IMR-90 (cell line): ENCODE measurements around the gene RAN. TPM values are rescaled to one million over a fixed set of nuclear protein-coding genes. Genes with fewer than 3 reads are reported as not detected.

ENCODE experiments used
- ATAC-seq: fragments of 200-7000 bp; cut with Tn5 transposase; 2 replicates; pipeline ENCODE4 v1.9.1; 2020; ENCODE audit warnings: low read depth, mild to moderate bottlenecking, moderate library complexity
- BruUV-seq: library from RNA; stranded (reverse); fragments of 400-500 nt; replicated peaks from 2 replicates; lab custom pipeline; 2021; lab: Mats Ljungman, UMichigan
- CTCF ChIA-PET: fragments of 300-600 bp; formaldehyde crosslinking; extraction: SDS; loops from one replicate; lab custom pipeline; 2021; ENCODE audit warnings: antibody characterized with exemption; lab: Yijun Ruan, JAX
- POLR2A ChIA-PET: fragments of 300-600 bp; sonication (Branson Sonifier 250); formaldehyde crosslinking; loops from one replicate; lab custom pipeline; 2022; ENCODE audit warnings: antibody characterized with exemption; ENCODE audit not compliant: unreplicated experiment; lab: Charles Lee
- DNase-seq: peaks from one replicate; pipeline ENCODE4 v3.0.0; 2013
- H2AFZ ChIP-seq: replicated peaks from 2 replicates; pipeline ENCODE3; 2013; ENCODE audit warnings: low read length, mild to moderate bottlenecking; ENCODE audit not compliant: poor library complexity
- H2AK5ac ChIP-seq: 2 replicates; pipeline ENCODE4 v1.6.1; 2013; ENCODE audit warnings: low read depth, low read length, inconsistent platforms
- H2AK9ac ChIP-seq: replicated peaks from 2 replicates; pipeline ENCODE3; 2013; ENCODE audit warnings: mild to moderate bottlenecking, low read depth, low read length, moderate library complexity; ENCODE audit not compliant: poor library complexity
- H2BK120ac ChIP-seq: 2 replicates; pipeline ENCODE4 v1.6.1; 2013; ENCODE audit warnings: low read depth, low read length, inconsistent platforms
- H2BK15ac ChIP-seq: 3 replicates; pipeline ENCODE4 v1.6.1; 2013; ENCODE audit warnings: low read depth, low read length, inconsistent platforms
- H2BK20ac ChIP-seq: 2 replicates; pipeline ENCODE4 v1.6.1; 2013; ENCODE audit warnings: low read depth, mild to moderate bottlenecking, inconsistent platforms, low read length, moderate library complexity
- H2BK5ac ChIP-seq: 2 replicates; pipeline ENCODE4 v1.6.1; 2013; ENCODE audit warnings: mild to moderate bottlenecking, low read depth, low read length, inconsistent platforms; ENCODE audit not compliant: poor library complexity, severe bottlenecking
- H3K14ac ChIP-seq: replicated peaks from 2 replicates; pipeline ENCODE4 v1.6.1; 2013; ENCODE audit warnings: low read depth, low read length, inconsistent platforms
- H3K18ac ChIP-seq: 2 replicates; pipeline ENCODE4 v1.6.1; 2013; ENCODE audit warnings: low read depth, low read length, control low read depth
- H3K23ac ChIP-seq: 2 replicates; pipeline ENCODE4 v1.6.1; 2013; ENCODE audit warnings: low read depth, low read length, inconsistent platforms
- H3K27ac ChIP-seq: 2 replicates; pipeline ENCODE4 v1.5.1; 2013; ENCODE audit warnings: mild to moderate bottlenecking, control low read depth, low read length; ENCODE audit not compliant: insufficient read depth
- H3K27me3 ChIP-seq: 2 replicates; pipeline ENCODE4 v1.6.1; 2013; ENCODE audit warnings: low read length; ENCODE audit not compliant: control insufficient read depth, insufficient read depth
- H3K36me3 ChIP-seq: 2 replicates; pipeline ENCODE4 v1.6.1; 2013; ENCODE audit warnings: low read length, mixed read lengths; ENCODE audit not compliant: control insufficient read depth, insufficient read depth
- H3K4ac ChIP-seq: 2 replicates; pipeline ENCODE4 v1.6.1; 2013; ENCODE audit warnings: low read depth, low read length, inconsistent platforms
- H3K4me1 ChIP-seq: 2 replicates; pipeline ENCODE4 v1.6.1; 2013; ENCODE audit warnings: low read length, mixed read lengths; ENCODE audit not compliant: control insufficient read depth, insufficient read depth
- H3K4me2 ChIP-seq: 2 replicates; pipeline ENCODE4 v1.6.1; 2013; ENCODE audit warnings: low read depth, mild to moderate bottlenecking, control low read depth, low read length, moderate library complexity
- H3K4me3 ChIP-seq: 2 replicates; pipeline ENCODE4 v1.5.1; 2013; ENCODE audit warnings: low read depth, mild to moderate bottlenecking, control low read depth, low read length, moderate library complexity; ENCODE audit not compliant: insufficient read depth
- H3K56ac ChIP-seq: 2 replicates; pipeline ENCODE4 v1.6.1; 2013; ENCODE audit warnings: low read length, inconsistent platforms; ENCODE audit not compliant: insufficient read depth; ENCODE audit errors: extremely low read depth
- H3K79me1 ChIP-seq, 2 experiments: 2 replicates each; pipeline ENCODE4 v1.6.1; 2013; ENCODE audit warnings: low read length in 2 of 2, inconsistent platforms in 1 of 2, low read depth in 1 of 2
- H3K9ac ChIP-seq: 2 replicates; pipeline ENCODE4 v1.6.1; 2013; ENCODE audit warnings: low read depth, low read length, control low read depth
- H3K9me1 ChIP-seq: 2 replicates; pipeline ENCODE4 v1.6.1; 2013; ENCODE audit warnings: low read length, inconsistent platforms; ENCODE audit not compliant: insufficient read depth
- H3K9me3 ChIP-seq: 2 replicates; pipeline ENCODE4 v1.6.1; 2013; ENCODE audit warnings: low read length; ENCODE audit not compliant: control insufficient read depth, insufficient read depth
- H4K20me1 ChIP-seq: 2 replicates; pipeline ENCODE4 v1.6.1; 2013; ENCODE audit warnings: low read length, inconsistent platforms; ENCODE audit not compliant: insufficient read depth
- H4K5ac ChIP-seq: 2 replicates; pipeline ENCODE4 v1.6.1; 2013; ENCODE audit warnings: mild to moderate bottlenecking, low read depth, low read length, control low read depth
- H4K8ac ChIP-seq, 2 experiments: 2 replicates each; pipeline ENCODE4 v1.6.1; 2013; ENCODE audit warnings: low read depth in 2 of 2, low read length in 2 of 2, control low read depth in 1 of 2, inconsistent platforms in 1 of 2
- H4K91ac ChIP-seq: 2 replicates; pipeline ENCODE4 v1.6.1; 2013; ENCODE audit warnings: low read depth, low read length, inconsistent platforms; ENCODE audit not compliant: insufficient read depth
- RAD21 ChIP-seq: IDR thresholded peaks from 2 replicates; pipeline ENCODE4 v1.6.1; 2012; ENCODE audit warnings: low read length, improper control_type of control experiment
- WGBS, 2 experiments: methylation state at CpG; one replicate each; pipeline versions ENCODE4 v1.1.5 to v1.1.7; 2013; ENCODE audit warnings: missing lambda C conversion rate in 2 of 2; ENCODE audit not compliant: insufficient read length in 1 of 2; ENCODE audit errors: extremely low coverage in 2 of 2; 5-methylcytosine and 5-hydroxymethylcytosine counted together
- dilution Hi-C: fragments of 300-500 bp; cut with HindIII; formaldehyde crosslinking; loops from one replicate; pipeline ENCODE4 v1.14.3; 2018; ENCODE audit warnings: low sequenced_read_pairs; ENCODE audit not compliant: unreplicated experiment
- in situ Hi-C: fragments of 300-500 bp; cut with MboI; formaldehyde crosslinking; loops from 3 replicates; pipeline ENCODE4 v1.14.3; 2019; ENCODE audit warnings: low sequenced_read_pairs, inconsistent platforms, mixed read lengths
- intact Hi-C: fragments of 100-400 bp; cut with micrococcal nuclease; formaldehyde crosslinking; loops from 2 replicates; pipeline ENCODE4 v1.10.0; 2022
- microRNA-seq, 2 experiments: library from miRNA; stranded (forward) in 1 of 2; unstranded in 1 of 2; fragments of 10-50 nt in 1 of 2; fragments of <30 nt in 1 of 2; gene quantifications in 1 of 2; microRNA quantifications in 1 of 2; one replicate each; pipeline versions ENCODE3 to v1.1.0; 2013 to 2020; ENCODE audit not compliant: insufficient read depth in 1 of 2, insufficient read length in 1 of 2, unreplicated experiment in 1 of 2
- polyA plus RNA-seq, 3 experiments: library from polyadenylated mRNA; depleted of rRNA; stranded (reverse); fragments of >200 nt; gene quantifications; 2 replicates each; pipeline ENCODE4 v1.2.3, GENCODE V29; 2012; ENCODE audit warnings: low replicate concordance in 1 of 3
- small RNA-seq, 5 experiments: library from RNA; depleted of rRNA; stranded (forward); fragments of <200 nt; gene quantifications; one replicate each; pipeline ENCODE3, GENCODE V24; 2012
- total RNA-seq: library from RNA; depleted of rRNA; stranded (reverse); fragments of >200 nt; gene quantifications from 2 replicates; pipeline ENCODE4 v1.2.3, GENCODE V29; 2012; rRNA removed
- TF ChIP-seq, protein P1 (sequence below): fragments of 150-350 bp; IDR thresholded peaks from 2 replicates; pipeline ENCODE4 v1.6.1; 2017; ENCODE audit warnings: mild to moderate bottlenecking, antibody characterized with exemption, low read length, low read depth

The RAN gene
- total and polyA plus RNA-seq, 2 of the 4 experiments (the other 2 are of a cell fraction) = 910 to 984 TPM

DNA sequence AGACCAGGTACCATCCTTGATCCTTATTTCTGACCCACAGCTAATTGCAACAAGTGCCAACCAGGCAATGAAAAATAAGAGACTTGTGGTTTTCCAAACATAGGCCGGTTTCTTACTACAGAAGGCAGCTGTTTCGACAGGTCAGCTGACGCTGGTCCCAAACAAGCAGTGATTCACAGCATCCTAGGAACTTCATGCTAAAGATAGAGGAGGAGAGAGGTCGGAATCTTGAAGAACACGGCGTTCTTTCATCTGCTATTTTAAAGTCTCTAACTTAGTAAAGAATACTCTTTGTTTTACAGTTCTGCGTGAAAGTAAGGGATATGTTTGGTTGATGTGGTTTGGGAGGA, 53.8 kb downstream of the RAN start:
- WGBS, 2 experiments = no CpG with 5 or more reads among the region's 7 CpGs
- H2AFZ ChIP-seq = no peak overlapping the region
- no peaks in the 10 kb centered on the region for H3K9me3 ChIP-seq
- no peak overlapping the region for H2BK120ac ChIP-seq
- H3K4ac ChIP-seq = no peak overlapping the region
- BruUV-seq = no TSS peak
- no peak overlapping the region for H3K23ac ChIP-seq
- no peak overlapping the region for H3K14ac ChIP-seq
- dilution Hi-C loops = no loop called here
- no peak overlapping the region for H3K56ac ChIP-seq
- ChIA-PET POLR2A (no interaction called here), CTCF (no interaction called here)
- no peak overlapping the region for H4K5ac ChIP-seq
- no peak overlapping the region for H2AK9ac ChIP-seq
- H3K36me3 ChIP-seq = no peaks in the 10 kb centered on the region
- in situ Hi-C loops = no loop called here
- intact Hi-C loops = no loop called here
- H3K9ac ChIP-seq = no peak overlapping the region
- H3K79me1 ChIP-seq = no peaks in the 10 kb centered on the region
- TF ChIP-seq, protein P1, sequence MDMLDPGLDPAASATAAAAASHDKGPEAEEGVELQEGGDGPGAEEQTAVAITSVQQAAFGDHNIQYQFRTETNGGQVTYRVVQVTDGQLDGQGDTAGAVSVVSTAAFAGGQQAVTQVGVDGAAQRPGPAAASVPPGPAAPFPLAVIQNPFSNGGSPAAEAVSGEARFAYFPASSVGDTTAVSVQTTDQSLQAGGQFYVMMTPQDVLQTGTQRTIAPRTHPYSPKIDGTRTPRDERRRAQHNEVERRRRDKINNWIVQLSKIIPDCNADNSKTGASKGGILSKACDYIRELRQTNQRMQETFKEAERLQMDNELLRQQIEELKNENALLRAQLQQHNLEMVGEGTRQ = peak; percentile 53; the same call in 1 of the 2 replicates
- no peak for TF ChIP-seq RAD21
- no peaks in the 10 kb centered on the region for H4K20me1 ChIP-seq
- H2BK5ac ChIP-seq = no peak overlapping the region
- H3K18ac ChIP-seq = no peak overlapping the region
- DNase-seq (peak; percentile 35), ATAC-seq (peak; percentile 52)
- no peak overlapping the region for H3K27ac ChIP-seq
- H4K91ac ChIP-seq = no peak overlapping the region
- H3K27me3 ChIP-seq = no peaks in the 10 kb centered on the region
- 0 out of 2 replicates have a peak, but pooled peaks cover 1% of the 10 kb centered on the region for H3K4me1 ChIP-seq
- H2BK20ac ChIP-seq = no peak overlapping the region
- H2AK5ac ChIP-seq = no peak overlapping the region
- H4K8ac ChIP-seq = no peak overlapping the region
- H2BK15ac ChIP-seq = no peak overlapping the region
- no peaks in the 10 kb centered on the region for H3K9me1 ChIP-seq
- H3K4me3 ChIP-seq = no peak overlapping the region
- no peak overlapping the region; the same call in 1 of the 2 replicates for H3K4me2 ChIP-seq

Small RNA genes within 50 kb of the gene (microRNA-seq; reads per million reads assigned to microRNA genes)
- gene RF00019 (ENCODE audit: insufficient read depth, insufficient read length) (not detected), gene RNU6-1077P (ENCODE audit: insufficient read depth, insufficient read length) (not detected)

Small RNA genes within 50 kb of the gene (small RNA-seq; reads per million reads assigned to genes)
- gene RF00019 (0 reads per million in 5 experiments), gene RNU6-1077P (0 to 4.2 (median 0) reads per million in 5 experiments)

Other genes with a start within 250 kb of the RAN start
- gene RIMBP2, start 155.8 kb upstream of the RAN start, total RNA-seq = not detected in 2 replicates
- gene RIMBP2, start 155.8 kb upstream of the RAN start, polyA plus RNA-seq (2012; rRNA removed) = not detected in 2 replicates
- 26.9 and 42.8 TPM in 2 replicates for gene STX2, start 32.8 kb upstream of the RAN start, total RNA-seq
- 26.9 and 32.5 TPM in 2 replicates for gene STX2, start 32.8 kb upstream of the RAN start, polyA plus RNA-seq (2012; rRNA removed)
- not detected in 2 replicates for gene ADGRD1, start 81.8 kb downstream of the RAN start, total RNA-seq
- gene ADGRD1, start 81.8 kb downstream of the RAN start, polyA plus RNA-seq (2012; rRNA removed) = not detected in 2 replicates